GM12873 (cell line): ENCODE results near the gene CHRDL2.

Experiments used
- CTCF ChIP-seq: IDR thresholded peaks from 2 replicates; pipeline ENCODE4 v1.5.1; 2012; ENCODE audit warnings: low read depth, mild to moderate bottlenecking, moderate library complexity, low read length, control low read depth; ENCODE audit not compliant: insufficient read depth; ENCODE audit errors: missing control alignments

CHRDL2 gene

GRCh38 chr11:74730571-74731260, 510 bp downstream of the CHRDL2 start:
- TF ChIP-seq CTCF, result no peak

GRCh38 chr11:74729397-74729796, 1.8 kb downstream of the CHRDL2 start:
- no peak for TF ChIP-seq CTCF

GRCh38 chr11:74726547-74727182, 4.6 kb downstream of the CHRDL2 start:
- TF ChIP-seq CTCF, result peak; percentile 99

GRCh38 chr11:74725701-74726100, 5.5 kb downstream of the CHRDL2 start:
- TF ChIP-seq CTCF, result no peak

GRCh38 chr11:74723511-74723910, 7.7 kb downstream of the CHRDL2 start:
- no peak for TF ChIP-seq CTCF

GRCh38 chr11:74721479-74721835, 9.8 kb downstream of the CHRDL2 start:
- no peak for TF ChIP-seq CTCF

GRCh38 chr11:74720596-74721478, 10.4 kb downstream of the CHRDL2 start:
- no peak for TF ChIP-seq CTCF
